Measurements from ENCODE around the gene MYOM1.
A peak's percentile ranks its signal among the peaks of the same experiment; 100 is the strongest.

MYOM1 gene

DNA sequence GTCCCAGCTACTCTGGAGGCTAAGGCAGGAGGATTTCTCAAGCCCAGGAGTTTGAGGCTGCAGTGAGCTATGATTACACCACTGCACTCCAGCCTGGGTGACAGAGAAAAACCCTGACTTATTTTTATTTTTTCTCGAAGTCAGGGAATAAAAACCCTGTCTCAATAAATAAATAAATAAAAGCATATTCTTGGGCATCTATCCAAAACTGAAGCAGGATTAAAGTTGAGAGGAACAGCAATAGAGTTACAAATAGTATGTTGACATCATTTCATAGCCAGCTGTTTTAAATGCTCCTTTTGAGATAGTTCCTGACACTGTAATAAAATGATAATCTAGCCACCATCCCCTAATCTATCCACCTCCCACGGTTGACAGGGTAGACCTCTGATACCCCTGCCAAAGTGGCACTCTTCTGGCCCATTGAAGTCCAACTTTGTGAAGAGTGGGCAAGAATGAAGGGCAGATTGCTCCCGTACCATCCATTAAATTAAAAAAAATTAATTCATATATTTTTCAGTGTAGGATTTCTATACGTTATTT, 164.5 kb downstream of the MYOM1 start:
- H3K18ac ChIP-seq (ENCODE audit: low read length), result no peak overlapping the region
- H2BK15ac ChIP-seq (replicated peaks; ENCODE audit: low read depth), result no peak overlapping the region
- WGBS (ENCODE audit: extremely low coverage, insufficient coverage, low lambda C conversion rate), result no CpG with 5 or more reads among the region's 4 CpGs
- H3K4me2 ChIP-seq (ENCODE audit: low read length), result no peak overlapping the region
- H3K79me1 ChIP-seq (ENCODE audit: low read length), result no peaks in the 10 kb centered on the region
- no peak overlapping the region for H3K23ac ChIP-seq (ENCODE audit: low read length)
- H3K4ac ChIP-seq (ENCODE audit: low read depth, low read length), result peak overlapping the region; percentile 46
- H4K8ac ChIP-seq (ENCODE audit: low read depth, low read length), result no peak overlapping the region
- H3K4me1 ChIP-seq (ENCODE audit: control insufficient read depth, low read depth, low read length), result no peaks in the 10 kb centered on the region
- H3K36me3 ChIP-seq (ENCODE audit: control insufficient read depth, insufficient read depth, low read length), result no peaks in the 10 kb centered on the region
- H3K27me3 ChIP-seq (ENCODE audit: insufficient read depth, low read length, poor library complexity), result no peaks in the 10 kb centered on the region
- no peaks in the 10 kb centered on the region for H3K79me2 ChIP-seq (ENCODE audit: control insufficient read depth, insufficient read depth, low read length)
- no peak overlapping the region for H4K5ac ChIP-seq (ENCODE audit: low read length)
- H2BK120ac ChIP-seq (ENCODE audit: low read depth, low read length), result no peak overlapping the region
- no peak overlapping the region for H3K4me3 ChIP-seq (ENCODE audit: low read length)
- no peak for DNase-seq
- H3K9ac ChIP-seq (ENCODE audit: low read length), result no peak overlapping the region
- H3K27ac ChIP-seq (ENCODE audit: low read depth, low read length), result no peak overlapping the region
- no peak overlapping the region for H2BK5ac ChIP-seq (ENCODE audit: low read length)
- no peak overlapping the region for H2AK5ac ChIP-seq (ENCODE audit: low read length)
- no peak overlapping the region for H3K56ac ChIP-seq (ENCODE audit: low read length)

GRCh38 chr18:3054780-3055179, 165.0 kb downstream of the MYOM1 start:
- H3K36me3 ChIP-seq (ENCODE audit: control insufficient read depth, insufficient read depth, low read length), result no peaks in the 10 kb centered on the region
- no peak for DNase-seq
- H3K18ac ChIP-seq (ENCODE audit: low read length), result no peak overlapping the region
- H2BK5ac ChIP-seq (ENCODE audit: low read length), result no peak overlapping the region
- no peak overlapping the region for H2AK5ac ChIP-seq (ENCODE audit: low read length)
- no peak overlapping the region for H3K56ac ChIP-seq (ENCODE audit: low read length)
- H2BK15ac ChIP-seq (replicated peaks; ENCODE audit: low read depth), result peak overlapping the region; percentile 8
- H3K4me3 ChIP-seq (ENCODE audit: low read length), result no peak overlapping the region
- H3K4ac ChIP-seq (ENCODE audit: low read depth, low read length), result peak overlapping the region; percentile 46
- no CpG with 5 or more reads among the region's 3 CpGs for WGBS (ENCODE audit: extremely low coverage, insufficient coverage, low lambda C conversion rate)
- no peaks in the 10 kb centered on the region for H3K79me2 ChIP-seq (ENCODE audit: control insufficient read depth, insufficient read depth, low read length)
- no peaks in the 10 kb centered on the region for H3K27me3 ChIP-seq (ENCODE audit: insufficient read depth, low read length, poor library complexity)
- no peak overlapping the region for H4K5ac ChIP-seq (ENCODE audit: low read length)
- no peaks in the 10 kb centered on the region for H3K4me1 ChIP-seq (ENCODE audit: control insufficient read depth, low read depth, low read length)
- H4K8ac ChIP-seq (ENCODE audit: low read depth, low read length), result no peak overlapping the region
- no peak overlapping the region for H3K23ac ChIP-seq (ENCODE audit: low read length)
- H3K27ac ChIP-seq (ENCODE audit: low read depth, low read length), result no peak overlapping the region
- H3K79me1 ChIP-seq (ENCODE audit: low read length), result no peaks in the 10 kb centered on the region
- H2BK120ac ChIP-seq (ENCODE audit: low read depth, low read length), result no peak overlapping the region
- no peak overlapping the region for H3K4me2 ChIP-seq (ENCODE audit: low read length)
- H3K9ac ChIP-seq (ENCODE audit: low read length), result no peak overlapping the region

DNA sequence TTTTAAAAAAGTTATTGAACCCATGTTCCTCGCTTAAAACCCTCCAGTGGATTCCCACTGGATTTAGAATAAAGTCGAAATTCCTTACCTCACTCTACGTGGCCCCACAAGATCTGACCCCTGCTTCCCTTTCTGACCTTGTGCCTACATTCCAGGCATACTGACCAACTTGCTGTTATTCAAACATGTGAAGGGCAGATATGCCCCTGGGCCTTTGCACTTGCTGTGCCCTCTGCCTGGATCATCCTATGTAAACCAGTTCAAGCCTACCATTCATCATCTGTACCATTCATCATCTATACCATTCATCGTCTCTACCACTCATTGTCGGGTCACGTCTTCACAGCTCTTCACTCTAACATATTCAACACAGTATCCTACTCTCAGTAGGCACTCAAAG, 165.6 kb downstream of the MYOM1 start:
- Histone ChIP-seq H3K4me2 (ENCODE audit: low read length) (no peak overlapping the region), H2AK5ac (ENCODE audit: low read length) (no peak overlapping the region), H3K9ac (ENCODE audit: low read length) (no peak overlapping the region), H2BK5ac (ENCODE audit: low read length) (no peak overlapping the region), H3K4me3 (ENCODE audit: low read length) (no peak overlapping the region), H2BK120ac (ENCODE audit: low read depth, low read length) (no peak overlapping the region), H3K79me2 (ENCODE audit: control insufficient read depth, insufficient read depth, low read length) (no peaks in the 10 kb centered on the region), H3K23ac (ENCODE audit: low read length) (no peak overlapping the region), H3K56ac (ENCODE audit: low read length) (no peak overlapping the region), H3K36me3 (ENCODE audit: control insufficient read depth, insufficient read depth, low read length) (no peaks in the 10 kb centered on the region), H4K5ac (ENCODE audit: low read length) (no peak overlapping the region), H3K27ac (ENCODE audit: low read depth, low read length) (no peak overlapping the region), H3K4ac (ENCODE audit: low read depth, low read length) (no peak overlapping the region), H3K18ac (ENCODE audit: low read length) (no peak overlapping the region), H3K4me1 (ENCODE audit: control insufficient read depth, low read depth, low read length) (no peaks in the 10 kb centered on the region), H3K27me3 (ENCODE audit: insufficient read depth, low read length, poor library complexity) (no peaks in the 10 kb centered on the region), H3K79me1 (ENCODE audit: low read length) (no peaks in the 10 kb centered on the region), H2BK15ac (replicated peaks; ENCODE audit: low read depth) (no peak overlapping the region), H4K8ac (ENCODE audit: low read depth, low read length) (no peak overlapping the region)
- DNase-seq, result no peak
- WGBS (ENCODE audit: extremely low coverage, insufficient coverage, low lambda C conversion rate), result 100% methylated on average over 3 of the region's 6 CpGs

- Histone ChIP-seq H4K5ac (ENCODE audit: low read length) (no peak overlapping the region), H3K27me3 (ENCODE audit: insufficient read depth, low read length, poor library complexity) (no peaks in the 10 kb centered on the region), H3K9ac (ENCODE audit: low read length) (no peak overlapping the region), H3K4me1 (ENCODE audit: control insufficient read depth, low read depth, low read length) (no peaks in the 10 kb centered on the region), H3K36me3 (ENCODE audit: control insufficient read depth, insufficient read depth, low read length) (no peaks in the 10 kb centered on the region), H3K23ac (ENCODE audit: low read length) (no peak overlapping the region), H4K8ac (ENCODE audit: low read depth, low read length) (no peak overlapping the region), H3K4me2 (ENCODE audit: low read length) (no peak overlapping the region), H3K18ac (ENCODE audit: low read length) (no peak overlapping the region), H3K4ac (ENCODE audit: low read depth, low read length) (no peak overlapping the region), H3K79me1 (ENCODE audit: low read length) (no peaks in the 10 kb centered on the region), H3K56ac (ENCODE audit: low read length) (no peak overlapping the region), H2BK120ac (ENCODE audit: low read depth, low read length) (no peak overlapping the region), H3K27ac (ENCODE audit: low read depth, low read length) (no peak overlapping the region), H2BK5ac (ENCODE audit: low read length) (no peak overlapping the region), H2BK15ac (replicated peaks; ENCODE audit: low read depth) (no peak overlapping the region), H3K79me2 (ENCODE audit: control insufficient read depth, insufficient read depth, low read length) (no peaks in the 10 kb centered on the region), H3K4me3 (ENCODE audit: low read length) (no peak overlapping the region), H2AK5ac (ENCODE audit: low read length) (no peak overlapping the region)
- no peak for DNase-seq
- no CpG with 5 or more reads among the region's 4 CpGs for WGBS (ENCODE audit: extremely low coverage, insufficient coverage, low lambda C conversion rate)
These were observed 166.7 kb downstream of the MYOM1 start for GRCh38 chr18:3053081-3053480.

- Histone ChIP-seq H3K79me2 (ENCODE audit: control insufficient read depth, insufficient read depth, low read length) (no peaks in the 10 kb centered on the region), H4K8ac (ENCODE audit: low read depth, low read length) (no peak overlapping the region), H2AK5ac (ENCODE audit: low read length) (no peak overlapping the region), H3K36me3 (ENCODE audit: control insufficient read depth, insufficient read depth, low read length) (no peaks in the 10 kb centered on the region), H3K23ac (ENCODE audit: low read length) (no peak overlapping the region), H3K27ac (ENCODE audit: low read depth, low read length) (no peak overlapping the region), H3K79me1 (ENCODE audit: low read length) (no peaks in the 10 kb centered on the region), H4K5ac (ENCODE audit: low read length) (no peak overlapping the region), H3K4ac (ENCODE audit: low read depth, low read length) (no peak overlapping the region), H2BK5ac (ENCODE audit: low read length) (no peak overlapping the region), H3K56ac (ENCODE audit: low read length) (no peak overlapping the region), H3K18ac (ENCODE audit: low read length) (no peak overlapping the region), H3K4me1 (ENCODE audit: control insufficient read depth, low read depth, low read length) (no peaks in the 10 kb centered on the region), H3K4me2 (ENCODE audit: low read length) (no peak overlapping the region), H3K27me3 (ENCODE audit: insufficient read depth, low read length, poor library complexity) (no peaks in the 10 kb centered on the region), H2BK120ac (ENCODE audit: low read depth, low read length) (no peak overlapping the region), H3K9ac (ENCODE audit: low read length) (no peak overlapping the region), H2BK15ac (replicated peaks; ENCODE audit: low read depth) (no peak overlapping the region), H3K4me3 (ENCODE audit: low read length) (no peak overlapping the region)
- WGBS (ENCODE audit: extremely low coverage, insufficient coverage, low lambda C conversion rate), result 80% methylated on average over 1 of the region's 2 CpGs
- no peak for DNase-seq
These were observed 167.4 kb downstream of the MYOM1 start for GRCh38 chr18:3052411-3052758.

DNA sequence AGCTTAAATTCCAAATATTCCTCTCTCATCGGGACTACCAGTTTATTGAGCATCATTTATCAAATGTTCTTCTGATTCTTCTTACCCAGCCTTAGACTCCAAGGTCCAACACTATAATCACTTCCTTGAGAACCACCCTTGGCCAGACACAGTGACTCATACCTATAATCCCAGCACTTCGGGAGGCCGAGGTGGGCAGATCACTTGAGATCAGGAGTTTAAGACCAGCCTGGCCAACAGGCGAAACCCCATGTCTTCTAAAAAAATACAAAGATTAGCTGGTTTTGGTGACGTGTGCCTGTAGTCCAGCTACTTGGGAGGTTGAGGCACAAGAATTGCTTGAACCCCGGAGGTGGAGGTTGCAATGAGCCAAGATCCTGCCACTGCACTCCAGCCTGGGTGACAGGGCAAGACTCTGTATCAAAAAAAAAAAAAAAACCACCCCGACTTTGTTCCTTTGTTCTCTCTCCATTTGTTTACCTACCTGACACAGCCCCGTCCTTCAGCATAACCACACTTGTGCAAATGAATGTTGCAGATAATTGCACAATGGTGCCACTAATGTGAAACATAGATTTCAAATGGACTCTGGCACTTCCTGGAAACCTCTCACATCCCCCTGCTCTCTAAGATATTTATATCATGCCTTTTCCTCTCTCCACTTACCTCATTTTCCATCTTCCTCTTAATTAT, 167.9 kb downstream of the MYOM1 start:
- no peak overlapping the region for H3K27ac ChIP-seq (ENCODE audit: low read depth, low read length)
- H4K8ac ChIP-seq (ENCODE audit: low read depth, low read length), result no peak overlapping the region
- H3K27me3 ChIP-seq (ENCODE audit: insufficient read depth, low read length, poor library complexity), result no peaks in the 10 kb centered on the region
- no peak overlapping the region for H2BK15ac ChIP-seq (replicated peaks; ENCODE audit: low read depth)
- H3K79me1 ChIP-seq (ENCODE audit: low read length), result no peaks in the 10 kb centered on the region
- H3K9ac ChIP-seq (ENCODE audit: low read length), result no peak overlapping the region
- DNase-seq, result no peak
- no peaks in the 10 kb centered on the region for H3K4me1 ChIP-seq (ENCODE audit: control insufficient read depth, low read depth, low read length)
- H3K56ac ChIP-seq (ENCODE audit: low read length), result no peak overlapping the region
- no peak overlapping the region for H3K4ac ChIP-seq (ENCODE audit: low read depth, low read length)
- H2AK5ac ChIP-seq (ENCODE audit: low read length), result no peak overlapping the region
- no CpG with 5 or more reads among the region's 8 CpGs for WGBS (ENCODE audit: extremely low coverage, insufficient coverage, low lambda C conversion rate)
- H2BK120ac ChIP-seq (ENCODE audit: low read depth, low read length), result no peak overlapping the region
- no peak overlapping the region for H3K4me2 ChIP-seq (ENCODE audit: low read length)
- H3K79me2 ChIP-seq (ENCODE audit: control insufficient read depth, insufficient read depth, low read length), result no peaks in the 10 kb centered on the region
- H3K23ac ChIP-seq (ENCODE audit: low read length), result no peak overlapping the region
- H4K5ac ChIP-seq (ENCODE audit: low read length), result no peak overlapping the region
- H3K36me3 ChIP-seq (ENCODE audit: control insufficient read depth, insufficient read depth, low read length), result no peaks in the 10 kb centered on the region
- no peak overlapping the region for H2BK5ac ChIP-seq (ENCODE audit: low read length)
- no peak overlapping the region for H3K18ac ChIP-seq (ENCODE audit: low read length)
- no peak overlapping the region for H3K4me3 ChIP-seq (ENCODE audit: low read length)

All from mesendoderm (in vitro differentiated cells).